Measurements from ENCODE around the gene MPPE1. TPM values are rescaled to one million over a fixed set of nuclear protein-coding genes. Genes with fewer than 3 reads are reported as not detected.
A peak's percentile ranks its signal among the peaks of the same experiment; 100 is the strongest.
"Not testable (repeated sequence)": the region's sequence is repeated elsewhere in the genome, so short reads cannot be mapped to it uniquely, and the experiment has no call there.

The MPPE1 gene
- total RNA-seq (2014; rRNA removed; shearing (Covaris generic); ENCODE audit: low replicate concordance): 18.0 and 56.6 TPM in 2 replicates

GRCh38 chr18:11908182-11909060 is at the start of gene MPPE1:
Gene MPPE1 (minus strand): TSS chr18:11908317. CDS start chr18:11897264, 11,053 bp downstream.
- peak; percentile 85 for DNase-seq (ENCODE audit: low read depth)
- in situ Hi-C loops (cut with HindIII; ENCODE audit: low pct_unique_long_range_greater_than_20kb, low sequenced_read_pairs): no loop called here

GRCh38 chr18:11957636-11958035 is 49.5 kb upstream of the MPPE1 start:
- no peak for DNase-seq (ENCODE audit: low read depth)
- in situ Hi-C loops (cut with HindIII; ENCODE audit: low pct_unique_long_range_greater_than_20kb, low sequenced_read_pairs): no loop called here

GRCh38 chr18:11956371-11957308 is 48.5 kb upstream of the MPPE1 start:
- no peak for DNase-seq (ENCODE audit: low read depth)
- in situ Hi-C loops (cut with HindIII; ENCODE audit: low pct_unique_long_range_greater_than_20kb, low sequenced_read_pairs): no loop called here

GRCh38 chr18:11955239-11956029 is 47.3 kb upstream of the MPPE1 start:
- in situ Hi-C loops (cut with HindIII; ENCODE audit: low pct_unique_long_range_greater_than_20kb, low sequenced_read_pairs): no loop called here
- peak; percentile 80 for DNase-seq (ENCODE audit: low read depth)

GRCh38 chr18:11953113-11953512 is 45.0 kb upstream of the MPPE1 start:
- DNase-seq (ENCODE audit: low read depth): no peak
- in situ Hi-C loops (cut with HindIII; ENCODE audit: low pct_unique_long_range_greater_than_20kb, low sequenced_read_pairs): no loop called here

GRCh38 chr18:11951390-11951851 is 43.3 kb upstream of the MPPE1 start:
- in situ Hi-C loops (cut with HindIII; ENCODE audit: low pct_unique_long_range_greater_than_20kb, low sequenced_read_pairs): no loop called here
- no peak for DNase-seq (ENCODE audit: low read depth)

- DNase-seq (ENCODE audit: low read depth): no peak
- in situ Hi-C loops (cut with HindIII; ENCODE audit: low pct_unique_long_range_greater_than_20kb, low sequenced_read_pairs): no loop called here
These were observed 42.7 kb upstream of the MPPE1 start for GRCh38 chr18:11950824-11951223.

GRCh38 chr18:11948852-11949523 is 40.9 kb upstream of the MPPE1 start:
- in situ Hi-C loops (cut with HindIII; ENCODE audit: low pct_unique_long_range_greater_than_20kb, low sequenced_read_pairs): no loop called here
- DNase-seq (ENCODE audit: low read depth): no peak

GRCh38 chr18:11947214-11948191 is 39.4 kb upstream of the MPPE1 start:
- in situ Hi-C loops (cut with HindIII; ENCODE audit: low pct_unique_long_range_greater_than_20kb, low sequenced_read_pairs): no loop called here
- peak; percentile 98 for DNase-seq (ENCODE audit: low read depth)

GRCh38 chr18:11946756-11947155 is 38.6 kb upstream of the MPPE1 start:
- no peak for DNase-seq (ENCODE audit: low read depth)
- in situ Hi-C loops (cut with HindIII; ENCODE audit: low pct_unique_long_range_greater_than_20kb, low sequenced_read_pairs): no loop called here

GRCh38 chr18:11945834-11946659 is 37.9 kb upstream of the MPPE1 start:
- peak; percentile 65 for DNase-seq (ENCODE audit: low read depth)
- in situ Hi-C loops (cut with HindIII; ENCODE audit: low pct_unique_long_range_greater_than_20kb, low sequenced_read_pairs): not testable (repeated sequence)

- DNase-seq (ENCODE audit: low read depth): no peak
- in situ Hi-C loops (cut with HindIII; ENCODE audit: low pct_unique_long_range_greater_than_20kb, low sequenced_read_pairs): no loop called here
These were observed 36.7 kb upstream of the MPPE1 start for GRCh38 chr18:11944786-11945185.

GRCh38 chr18:11944252-11944651 is 36.1 kb upstream of the MPPE1 start:
- no peak for DNase-seq (ENCODE audit: low read depth)
- in situ Hi-C loops (cut with HindIII; ENCODE audit: low pct_unique_long_range_greater_than_20kb, low sequenced_read_pairs): no loop called here

- in situ Hi-C loops (cut with HindIII; ENCODE audit: low pct_unique_long_range_greater_than_20kb, low sequenced_read_pairs): no loop called here
- no peak for DNase-seq (ENCODE audit: low read depth)
These were observed 35.4 kb upstream of the MPPE1 start for GRCh38 chr18:11943551-11943950.

- in situ Hi-C loops (cut with HindIII; ENCODE audit: low pct_unique_long_range_greater_than_20kb, low sequenced_read_pairs): no loop called here
- DNase-seq (ENCODE audit: low read depth): no peak
These were observed 32.8 kb upstream of the MPPE1 start for GRCh38 chr18:11940956-11941355.

Measured in Caki2 (cell line).